ENCODE measurements around the gene VOPP1. TPM values are rescaled to one million over a fixed set of nuclear protein-coding genes. Genes with fewer than 3 reads are reported as not detected.

VOPP1 gene
- total RNA-seq, 1 donor from 2014 or later, result 47.8 TPM

GRCh38 chr7:55569797-55570196, 2.5 kb downstream of the VOPP1 start:
- no peak overlapping the region for H3K27ac Mint-ChIP-seq
- TF ChIP-seq CTCF (IDR thresholded peaks at IDR 0.05; ENCODE audit: unreplicated experiment), result no peak
- H3K4me1 Mint-ChIP-seq (ENCODE audit: low read depth), result peaks cover 23% of the 10 kb centered on the region
- H3K27me3 Mint-ChIP-seq, result peaks cover 18% of the 10 kb centered on the region
- no peaks in the 10 kb centered on the region for H3K36me3 Mint-ChIP-seq (ENCODE audit: insufficient read depth)
- no peaks in the 10 kb centered on the region for H3K9me3 Mint-ChIP-seq (ENCODE audit: low read depth)
- DNase-seq (ENCODE audit: low spot score, unreplicated experiment), result no peak
- H3K4me3 Mint-ChIP-seq (ENCODE audit: low read depth), result peak overlapping the region; percentile 24

GRCh38 chr7:55569269-55569663, 3.0 kb downstream of the VOPP1 start:
- H3K4me1 Mint-ChIP-seq (ENCODE audit: low read depth), result peaks cover 23% of the 10 kb centered on the region
- no peaks in the 10 kb centered on the region for H3K36me3 Mint-ChIP-seq (ENCODE audit: insufficient read depth)
- DNase-seq (ENCODE audit: low spot score, unreplicated experiment), result no peak
- peaks cover 15% of the 10 kb centered on the region for H3K27me3 Mint-ChIP-seq
- H3K4me3 Mint-ChIP-seq (ENCODE audit: low read depth), result peak overlapping the region; percentile 8
- H3K27ac Mint-ChIP-seq, result peak overlapping the region; percentile 4
- TF ChIP-seq CTCF (IDR thresholded peaks at IDR 0.05; ENCODE audit: unreplicated experiment), result no peak
- H3K9me3 Mint-ChIP-seq (ENCODE audit: low read depth), result no peaks in the 10 kb centered on the region

- Mint-ChIP-seq H3K4me1 (ENCODE audit: low read depth) (peaks cover 19% of the 10 kb centered on the region), H3K4me3 (ENCODE audit: low read depth) (no peak overlapping the region), H3K36me3 (ENCODE audit: insufficient read depth) (no peaks in the 10 kb centered on the region), H3K9me3 (ENCODE audit: low read depth) (no peaks in the 10 kb centered on the region), H3K27me3 (peaks cover 10% of the 10 kb centered on the region), H3K27ac (no peak overlapping the region)
- TF ChIP-seq CTCF (IDR thresholded peaks at IDR 0.05; ENCODE audit: unreplicated experiment), result no peak
- no peak for DNase-seq (ENCODE audit: low spot score, unreplicated experiment)
These were observed 3.6 kb downstream of the VOPP1 start for GRCh38 chr7:55568613-55569268.

GRCh38 chr7:55567571-55567970, 4.7 kb downstream of the VOPP1 start:
- Mint-ChIP-seq H3K27me3 (no peaks in the 10 kb centered on the region), H3K4me1 (ENCODE audit: low read depth) (peaks cover 14% of the 10 kb centered on the region), H3K9me3 (ENCODE audit: low read depth) (no peaks in the 10 kb centered on the region), H3K27ac (no peak overlapping the region), H3K4me3 (ENCODE audit: low read depth) (no peak overlapping the region), H3K36me3 (ENCODE audit: insufficient read depth) (no peaks in the 10 kb centered on the region)
- no peak for TF ChIP-seq CTCF (IDR thresholded peaks at IDR 0.05; ENCODE audit: unreplicated experiment)
- no peak for DNase-seq (ENCODE audit: low spot score, unreplicated experiment)

- H3K27ac Mint-ChIP-seq, result peak overlapping the region; percentile 8
These were observed 6.6 kb downstream of the VOPP1 start for GRCh38 chr7:55565681-55566080.

More at GRCh38 chr7:55565681-55566080, 6.6 kb downstream of the VOPP1 start:
- DNase-seq (ENCODE audit: low spot score, unreplicated experiment), result no peak
- Mint-ChIP-seq H3K4me3 (ENCODE audit: low read depth) (no peak overlapping the region), H3K27me3 (no peaks in the 10 kb centered on the region), H3K4me1 (ENCODE audit: low read depth) (peaks cover 10% of the 10 kb centered on the region), H3K36me3 (ENCODE audit: insufficient read depth) (no peaks in the 10 kb centered on the region), H3K9me3 (ENCODE audit: low read depth) (no peaks in the 10 kb centered on the region)
- no peak for TF ChIP-seq CTCF (IDR thresholded peaks at IDR 0.05; ENCODE audit: unreplicated experiment)

All from progenitor cell of endocrine pancreas (in vitro differentiated cells).